ENCODE measurements around the gene ATP9B.
"Not testable (repeated sequence)": the region's sequence is repeated elsewhere in the genome, so short reads cannot be mapped to it uniquely, and the experiment has no call there.

Gene ATP9B

DNA sequence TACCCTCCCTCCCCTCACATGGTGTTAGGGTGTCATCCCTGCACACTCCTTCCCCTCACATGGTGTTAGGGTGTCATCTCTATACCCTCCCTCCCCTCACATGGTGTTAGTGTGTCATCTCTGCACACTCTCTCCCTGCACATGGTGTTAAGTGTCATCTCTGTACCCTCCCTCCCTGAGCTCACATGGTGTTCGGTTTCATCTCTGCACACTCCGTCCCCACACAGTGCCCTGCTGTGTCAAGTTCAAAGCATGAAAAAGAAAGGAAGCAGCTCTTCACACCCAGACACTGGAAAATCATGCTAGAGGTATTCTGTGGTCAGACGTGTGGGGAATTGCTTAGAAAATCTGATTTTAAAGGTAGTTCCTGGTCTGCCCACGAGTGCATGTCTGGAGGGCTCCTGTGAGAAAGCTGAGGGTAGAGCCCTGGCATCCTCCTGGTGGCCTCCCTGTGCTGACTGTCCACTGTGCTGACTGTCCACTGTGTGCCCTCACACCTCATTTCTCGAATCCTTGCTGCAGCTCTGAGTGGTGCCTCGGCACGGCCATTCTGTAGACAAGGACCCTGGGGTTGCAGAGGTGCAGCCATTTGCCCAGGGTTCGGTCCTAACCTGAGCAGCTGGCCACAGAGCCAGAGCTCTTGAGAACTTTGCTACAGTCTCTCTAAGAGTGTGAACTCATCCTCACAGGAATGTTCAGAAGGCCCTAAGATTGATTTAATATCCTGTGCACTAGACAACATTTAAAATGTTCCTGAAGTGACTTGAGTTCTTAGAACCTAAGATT, 257.4 kb downstream of the ATP9B start:
- in situ Hi-C loops (cut with MboI; ENCODE audit: low sequenced_read_pairs), result no loop called here

DNA sequence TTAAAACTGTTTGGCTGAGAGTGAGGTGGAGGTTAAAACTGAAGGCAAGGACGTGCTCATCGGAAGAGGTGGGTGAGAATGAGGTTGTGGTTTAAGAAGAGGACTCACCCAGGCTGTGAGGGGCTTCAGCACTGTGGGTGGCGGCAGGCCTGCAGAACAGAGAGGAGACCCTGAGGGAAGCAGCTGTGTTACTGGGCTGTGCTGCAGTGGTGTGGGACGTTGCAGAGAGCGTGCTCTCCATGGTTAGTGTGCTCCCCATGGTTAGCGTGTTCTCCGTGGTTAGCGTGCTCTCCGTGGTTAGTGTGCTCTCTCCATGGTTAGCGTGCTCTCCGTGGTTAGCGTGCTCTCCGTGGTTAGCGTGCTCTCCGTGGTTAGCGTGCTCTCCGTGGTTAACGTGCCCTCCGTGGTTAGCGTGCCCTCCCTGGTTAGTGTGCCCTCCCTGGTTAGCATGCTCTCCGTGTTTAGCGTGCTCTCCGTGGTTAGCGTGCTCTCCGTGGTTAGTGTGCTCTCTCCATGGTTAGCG, 258.1 kb downstream of the ATP9B start:
- in situ Hi-C loops (cut with MboI; ENCODE audit: low sequenced_read_pairs), result no loop called here

DNA sequence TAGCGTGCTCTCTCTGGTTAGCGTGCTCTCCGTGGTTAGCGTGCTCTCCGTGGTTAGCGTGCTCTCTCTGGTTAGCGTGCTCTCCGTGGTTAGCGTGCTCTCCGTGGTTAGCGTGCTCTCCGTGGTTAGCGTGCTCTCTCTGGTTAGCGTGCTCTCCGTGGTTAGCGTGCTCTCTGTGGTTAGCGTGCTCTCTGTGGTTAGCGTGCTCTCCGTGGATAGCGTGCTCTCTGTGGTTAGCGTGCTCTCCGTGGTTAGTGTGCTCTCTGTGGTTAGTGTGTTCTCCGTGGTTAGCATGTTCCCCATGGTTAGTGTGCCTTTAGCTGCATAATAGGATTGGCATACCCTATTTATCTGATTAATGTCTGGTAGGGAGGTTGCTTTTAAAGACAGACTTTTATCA, 258.7 kb downstream of the ATP9B start:
- in situ Hi-C loops (cut with MboI; ENCODE audit: low sequenced_read_pairs), result not testable (repeated sequence)

DNA sequence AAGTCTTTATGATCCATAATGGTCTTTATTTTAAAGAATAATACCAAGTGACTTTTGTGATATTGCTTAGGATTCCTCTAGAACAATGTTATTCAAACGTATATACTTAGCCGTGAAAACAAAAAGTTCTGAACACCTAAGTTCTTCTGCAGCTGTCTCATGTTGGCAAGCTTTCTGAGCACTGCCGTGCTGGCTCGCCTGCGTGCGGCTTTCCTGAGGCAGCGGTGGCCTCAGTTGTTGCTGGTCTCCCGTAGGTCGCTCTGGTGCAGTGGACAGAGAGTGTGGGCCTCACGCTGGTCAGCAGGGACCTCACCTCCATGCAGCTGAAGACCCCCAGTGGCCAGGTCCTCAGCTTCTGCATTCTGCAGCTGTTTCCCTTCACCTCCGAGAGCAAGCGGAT, 259.7 kb downstream of the ATP9B start:
- in situ Hi-C loops (cut with MboI; ENCODE audit: low sequenced_read_pairs), result no loop called here

DNA sequence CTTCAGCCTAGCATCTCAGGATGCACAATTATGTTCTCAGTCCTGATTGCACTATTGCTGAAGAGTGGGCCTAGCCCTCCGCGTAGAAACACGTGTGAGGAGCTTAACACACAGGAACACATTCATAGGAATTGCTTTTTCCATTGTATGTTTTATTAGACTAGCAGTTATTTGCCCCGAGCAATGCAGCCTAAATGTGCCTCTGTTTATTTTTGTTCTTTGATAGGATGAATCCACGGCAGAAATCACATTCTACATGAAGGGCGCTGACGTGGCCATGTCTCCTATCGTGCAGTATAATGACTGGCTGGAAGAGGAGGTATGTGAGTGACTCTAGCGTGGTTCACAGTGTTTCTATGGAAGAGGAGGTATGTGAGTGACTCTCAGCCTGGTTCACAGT, 260.6 kb downstream of the ATP9B start:
- in situ Hi-C loops (cut with MboI; ENCODE audit: low sequenced_read_pairs), result no loop called here

DNA sequence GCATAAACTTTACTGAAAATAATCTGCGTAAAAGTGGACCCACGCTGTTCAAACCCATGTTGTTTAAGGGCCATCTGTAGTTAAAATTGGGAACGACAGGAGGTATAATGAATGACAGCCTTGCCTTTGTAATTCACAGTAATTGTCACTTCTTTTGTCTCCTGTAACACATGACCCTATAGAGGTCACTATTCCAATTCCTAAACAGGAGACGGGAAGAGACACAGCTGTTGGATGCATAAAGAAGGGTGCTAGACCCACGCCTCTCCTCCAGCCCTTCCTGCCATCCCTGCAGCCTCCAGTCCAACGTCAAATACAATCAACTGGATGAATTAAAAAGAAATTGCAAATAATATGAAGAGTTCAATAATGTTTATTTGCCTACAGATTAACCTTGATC, 263.5 kb downstream of the ATP9B start:
- in situ Hi-C loops (cut with MboI; ENCODE audit: low sequenced_read_pairs), result no loop called here

DNA sequence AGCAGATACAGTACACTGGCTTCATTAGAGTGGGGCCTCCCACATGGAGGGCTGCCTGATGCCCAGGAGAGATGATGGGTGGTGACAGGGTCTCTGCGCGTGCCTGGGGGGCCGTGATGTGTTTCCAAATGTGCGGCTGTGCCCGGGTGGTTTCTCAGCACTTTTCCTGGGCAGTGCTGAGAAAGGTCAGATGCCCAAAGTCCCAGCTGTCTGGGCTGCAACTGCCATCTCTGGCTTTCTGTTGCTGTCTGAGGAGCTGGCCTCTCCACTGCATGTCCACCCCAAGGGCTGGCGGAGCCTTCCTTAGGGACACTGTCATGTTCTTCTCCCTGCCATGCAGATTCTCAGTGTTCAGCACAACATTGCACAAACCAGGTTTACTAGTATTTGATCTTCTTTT, 263.9 kb downstream of the ATP9B start:
- in situ Hi-C loops (cut with MboI; ENCODE audit: low sequenced_read_pairs), result no loop called here

DNA sequence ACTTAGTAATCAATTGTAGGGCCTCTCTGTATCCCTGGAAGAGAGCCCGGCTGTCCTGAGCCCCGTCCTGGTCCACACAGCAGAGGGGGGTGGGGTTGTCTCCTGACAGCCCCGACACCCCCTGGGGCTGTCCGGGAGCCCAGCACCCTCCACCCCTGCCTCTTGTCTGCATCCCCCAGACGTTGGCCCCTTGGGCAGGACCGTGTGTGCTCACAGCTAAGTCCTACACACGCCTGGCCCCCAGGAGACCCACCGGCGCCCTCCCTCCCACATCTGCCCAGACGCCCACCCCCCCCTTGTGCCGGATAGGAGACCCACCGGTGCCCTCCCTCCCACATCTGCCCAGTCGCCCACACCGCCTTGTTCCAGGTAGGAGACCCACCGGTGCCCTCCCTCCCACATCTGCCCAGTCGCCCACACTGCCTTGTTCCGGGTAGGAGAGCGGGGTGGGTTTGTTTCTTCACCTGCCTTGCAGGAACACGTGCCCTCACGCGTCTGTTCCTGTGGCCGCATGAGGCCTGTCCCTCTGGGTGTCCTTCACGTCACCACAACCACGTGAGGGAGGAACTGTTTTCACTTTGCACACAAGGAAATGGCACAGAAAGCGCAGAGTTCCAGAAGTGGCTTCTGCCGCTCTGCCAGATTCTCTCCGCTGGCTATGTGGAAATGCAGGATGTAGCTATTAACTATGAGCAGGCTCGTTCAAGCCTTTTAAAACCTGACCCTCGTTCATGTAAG, 265.5 kb downstream of the ATP9B start:
- in situ Hi-C loops (cut with MboI; ENCODE audit: low sequenced_read_pairs), result no loop called here

DNA sequence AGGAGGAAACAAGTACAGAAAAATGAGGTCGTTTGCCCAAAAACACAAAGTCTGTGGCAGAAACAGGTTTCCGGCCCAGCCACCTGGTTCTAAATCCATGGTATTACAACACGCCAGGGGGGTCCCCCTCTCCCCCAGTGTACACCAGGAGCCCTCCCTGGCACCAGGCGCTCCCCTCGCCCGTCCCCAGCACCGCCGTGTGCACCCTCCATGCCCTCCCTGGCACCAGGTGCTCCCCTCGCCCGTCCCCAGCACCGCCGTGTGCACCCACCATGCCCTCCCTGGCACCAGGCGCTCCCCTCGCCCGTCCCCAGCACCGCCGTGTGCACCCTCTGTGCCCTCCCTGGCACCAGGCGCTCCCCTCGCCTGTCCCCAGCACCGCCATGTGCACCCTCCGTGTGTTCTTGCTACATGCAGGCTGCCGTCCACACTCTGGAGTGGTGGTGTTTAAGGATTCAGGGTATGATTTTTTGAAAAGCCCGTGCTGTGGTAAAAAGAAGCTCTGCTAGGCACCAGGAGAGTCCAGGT, 266.7 kb downstream of the ATP9B start:
- in situ Hi-C loops (cut with MboI; ENCODE audit: low sequenced_read_pairs), result no loop called here

DNA sequence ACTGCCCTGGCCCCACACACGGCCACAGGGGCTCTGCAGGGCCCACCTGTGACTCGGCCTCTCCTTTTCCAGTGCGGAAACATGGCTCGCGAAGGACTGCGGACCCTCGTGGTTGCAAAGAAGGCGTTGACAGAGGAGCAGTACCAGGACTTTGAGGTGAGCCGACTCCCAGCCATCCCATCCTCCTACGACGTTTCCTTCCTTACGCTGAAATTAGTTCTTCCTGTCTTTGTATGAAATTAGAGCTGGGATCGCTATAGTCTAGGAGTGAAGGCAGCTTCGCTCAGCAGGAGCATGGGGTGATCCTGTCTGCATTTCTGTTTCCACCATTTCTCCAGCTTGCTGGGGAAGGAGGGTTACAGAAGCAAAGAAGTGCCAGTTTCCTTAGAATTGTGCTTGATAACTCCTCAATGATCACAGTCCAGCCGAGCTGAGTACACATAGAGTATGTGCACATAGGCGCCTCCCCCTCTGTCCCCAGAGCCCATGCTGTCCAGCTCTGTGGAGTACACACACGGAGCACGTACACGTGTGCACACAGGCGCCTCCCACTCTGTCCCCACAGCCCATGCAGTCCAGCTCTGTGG, 267.5 kb downstream of the ATP9B start:
- in situ Hi-C loops (cut with MboI; ENCODE audit: low sequenced_read_pairs), result no loop called here

DNA sequence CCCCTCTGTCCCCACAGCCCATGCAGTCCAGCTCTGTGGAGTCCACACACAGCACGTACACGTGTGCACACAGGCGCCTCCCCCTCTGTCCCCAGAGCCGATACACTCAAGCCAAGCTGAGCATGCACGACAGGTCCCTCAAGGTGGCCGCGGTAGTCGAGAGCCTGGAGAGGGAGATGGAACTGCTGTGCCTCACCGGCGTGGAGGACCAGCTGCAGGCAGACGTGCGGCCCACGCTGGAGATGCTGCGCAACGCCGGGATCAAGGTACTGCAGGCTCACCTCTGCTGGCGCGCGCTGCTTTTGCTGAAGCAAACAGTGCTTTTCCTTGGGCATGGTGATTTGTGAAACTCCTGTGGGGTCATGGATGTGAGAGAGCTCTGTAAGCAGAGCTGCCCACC, 268.0 kb downstream of the ATP9B start:
- in situ Hi-C loops (cut with MboI; ENCODE audit: low sequenced_read_pairs), result no loop called here

DNA sequence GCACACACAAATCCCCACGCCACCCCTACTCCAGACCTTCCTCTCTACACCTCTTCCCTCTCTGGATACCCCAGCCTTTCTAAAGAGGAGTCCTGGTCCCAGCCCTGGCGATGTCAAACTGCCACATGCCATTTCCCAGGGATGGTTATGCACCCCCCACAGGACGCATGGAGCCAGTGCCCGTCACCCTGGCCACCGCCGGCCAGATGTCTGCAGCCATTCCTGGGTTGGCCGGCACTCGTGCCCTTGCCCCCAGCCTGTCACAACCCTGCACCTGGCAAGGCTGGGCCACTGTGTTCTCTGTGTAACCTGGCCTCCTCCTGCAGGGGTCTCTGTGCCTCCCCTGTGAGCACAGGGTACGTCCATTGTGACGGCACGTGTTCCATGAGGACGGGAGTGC, 268.4 kb downstream of the ATP9B start:
- in situ Hi-C loops (cut with MboI; ENCODE audit: low sequenced_read_pairs), result no loop called here

DNA sequence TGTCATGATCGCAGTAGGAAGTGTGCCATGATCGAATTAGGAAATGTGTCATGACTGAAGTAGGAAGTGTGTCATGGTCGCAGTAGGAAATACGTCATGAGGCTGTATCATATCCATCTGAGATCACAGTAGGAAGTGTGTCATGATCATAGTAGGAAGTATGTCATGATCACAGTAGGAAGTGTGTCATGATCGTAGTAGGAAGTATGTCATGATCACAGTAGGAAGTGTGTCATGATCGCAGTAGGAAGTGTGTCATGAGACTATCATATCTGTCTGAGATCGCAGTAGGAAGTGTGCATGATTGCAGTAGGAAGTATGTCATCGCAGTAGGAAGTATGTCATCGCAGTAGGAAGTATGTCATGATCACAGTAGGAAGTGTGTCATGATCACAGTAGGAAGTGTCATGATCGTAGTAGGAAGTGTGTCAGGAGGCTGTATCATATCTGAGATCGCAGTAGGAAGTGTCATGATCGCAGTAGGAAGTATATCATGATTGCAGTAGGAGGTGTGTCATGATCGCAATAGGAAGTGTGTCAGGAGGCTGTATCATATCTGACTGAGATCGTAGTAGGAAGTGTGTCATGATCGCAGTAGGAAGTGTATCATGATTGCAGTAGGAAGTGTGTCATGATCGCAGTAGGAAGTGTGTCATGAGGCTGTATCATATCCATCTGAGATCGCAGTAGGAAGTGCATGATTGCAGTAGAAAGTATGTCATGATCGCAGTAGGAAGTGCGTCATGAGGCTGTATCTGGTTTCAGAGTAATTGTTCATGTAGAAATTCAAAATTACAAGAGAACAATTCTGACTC, 270.1 kb downstream of the ATP9B start:
- in situ Hi-C loops (cut with MboI; ENCODE audit: low sequenced_read_pairs), result no loop called here

DNA sequence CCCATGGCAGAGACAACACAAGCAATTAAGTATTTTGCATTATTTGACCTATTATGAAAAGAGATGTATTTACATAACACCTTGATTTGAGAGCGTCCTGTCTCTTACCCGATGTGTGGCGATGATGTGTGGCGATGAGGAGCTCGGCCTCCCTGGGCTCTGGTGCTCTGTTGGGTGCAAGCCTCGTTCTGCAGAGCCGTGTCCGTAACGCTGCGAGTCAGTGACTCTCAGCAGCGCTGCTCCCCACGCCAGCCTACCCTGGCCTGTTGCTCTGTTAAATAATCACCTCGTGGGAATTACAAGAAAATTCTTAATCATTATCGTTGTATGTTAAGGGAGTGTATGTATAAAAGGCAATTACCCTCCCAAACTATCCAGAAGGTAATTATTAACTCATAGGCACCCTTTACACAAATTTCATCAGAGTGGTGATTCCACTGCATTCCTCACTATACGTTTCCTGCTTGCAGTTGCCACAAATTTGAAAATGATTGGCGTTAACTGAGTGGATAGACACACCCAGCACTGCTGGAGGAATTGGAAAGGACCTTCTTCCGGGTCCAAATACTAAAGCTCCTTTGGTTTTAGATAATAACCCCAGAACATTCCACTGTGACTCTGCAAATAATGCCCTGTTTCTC, 274.5 kb downstream of the ATP9B start:
- in situ Hi-C loops (cut with MboI; ENCODE audit: low sequenced_read_pairs), result no loop called here

DNA sequence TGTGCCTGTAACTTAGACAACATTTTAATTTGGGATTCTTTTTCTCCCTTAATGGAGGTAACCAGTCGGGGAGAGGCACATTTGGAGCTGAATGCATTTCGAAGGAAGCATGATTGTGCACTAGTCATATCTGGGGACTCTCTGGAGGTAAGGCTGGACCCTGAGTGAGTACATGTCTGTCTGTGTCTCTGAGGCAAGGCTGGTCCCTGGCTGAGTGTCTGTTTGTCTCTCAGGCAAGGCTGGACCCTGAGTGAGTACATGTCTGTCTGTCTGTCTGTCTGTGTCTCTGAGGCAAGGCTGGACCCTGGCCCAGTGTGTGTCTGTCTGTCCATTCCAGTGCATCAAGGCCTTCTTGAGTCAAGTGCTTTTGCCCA, 275.0 kb downstream of the ATP9B start:
- in situ Hi-C loops (cut with MboI; ENCODE audit: low sequenced_read_pairs), result no loop called here

DNA sequence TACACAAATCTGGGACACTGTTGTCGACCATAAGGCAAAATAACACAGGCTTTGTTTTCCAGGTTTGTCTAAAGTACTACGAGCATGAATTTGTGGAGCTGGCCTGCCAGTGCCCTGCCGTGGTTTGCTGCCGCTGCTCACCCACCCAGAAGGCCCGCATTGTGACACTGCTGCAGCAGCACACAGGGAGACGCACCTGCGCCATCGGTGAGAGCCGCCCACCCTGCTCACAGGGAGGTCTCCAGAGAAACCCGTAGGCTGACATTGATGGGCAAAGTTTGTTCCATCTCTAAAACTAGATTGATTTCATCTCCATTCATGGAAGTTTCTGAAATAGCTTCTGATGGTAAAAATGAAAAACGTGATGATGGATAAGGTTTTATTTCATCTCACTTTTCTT, 276.2 kb downstream of the ATP9B start:
- in situ Hi-C loops (cut with MboI; ENCODE audit: low sequenced_read_pairs), result no loop called here

DNA sequence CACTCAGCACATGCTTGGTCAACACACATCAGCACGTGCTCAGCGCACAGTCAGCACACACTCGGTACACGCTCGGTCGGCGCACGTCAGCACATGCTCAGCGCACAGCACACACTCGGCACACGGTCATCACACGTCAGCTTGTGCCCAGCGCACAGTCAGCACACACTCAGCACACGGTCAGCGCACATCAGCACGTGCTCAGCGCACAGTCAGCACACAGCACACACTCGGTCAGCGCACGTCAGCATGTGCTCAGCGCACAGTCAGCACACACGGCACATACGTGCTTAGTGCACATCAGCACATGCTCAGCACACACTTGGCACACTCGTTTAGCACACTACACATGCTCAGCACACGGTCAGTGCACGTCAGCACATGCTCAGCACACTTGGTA, 276.8 kb downstream of the ATP9B start:
- in situ Hi-C loops (cut with MboI; ENCODE audit: low sequenced_read_pairs), result no loop called here

DNA sequence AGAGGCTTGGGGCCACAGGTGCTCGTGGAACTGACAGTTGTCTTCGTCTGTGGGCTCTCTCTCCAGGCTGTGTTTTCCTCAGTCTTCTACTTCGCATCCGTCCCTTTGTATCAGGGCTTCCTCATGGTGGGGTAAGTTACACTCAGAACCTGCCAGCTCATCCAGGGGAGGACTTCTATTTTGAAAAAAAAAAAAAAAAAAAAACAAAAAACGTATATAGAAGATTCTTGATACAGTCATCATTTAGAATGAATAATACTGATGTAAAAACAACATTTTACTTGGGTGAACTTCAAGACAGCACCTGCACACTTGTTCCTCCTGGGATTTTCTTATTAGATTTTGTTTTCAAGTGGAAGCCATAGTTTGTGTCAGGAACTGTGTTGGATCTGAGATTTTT, 278.9 kb downstream of the ATP9B start:
- in situ Hi-C loops (cut with MboI; ENCODE audit: low sequenced_read_pairs), result no loop called here

DNA sequence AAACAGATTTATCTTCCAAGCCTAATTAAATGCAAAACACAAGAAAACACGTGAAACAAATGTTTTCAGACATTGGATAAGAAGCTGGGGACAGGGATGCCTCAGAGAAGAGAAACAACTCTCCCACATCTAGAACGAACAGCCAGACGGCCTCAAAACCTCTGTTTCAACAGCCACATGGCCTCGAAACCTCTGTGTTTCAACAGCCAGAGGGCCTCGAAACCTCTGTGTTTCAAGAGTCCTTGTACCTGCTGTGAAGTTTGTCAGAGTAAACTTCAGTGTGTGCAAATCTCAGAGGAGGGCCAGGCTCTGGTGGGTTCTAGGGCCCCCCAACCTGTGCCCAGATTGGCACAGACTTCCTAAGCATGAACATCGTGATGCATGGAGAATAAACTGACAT, 283.2 kb downstream of the ATP9B start:
- in situ Hi-C loops (cut with MboI; ENCODE audit: low sequenced_read_pairs), result no loop called here

DNA sequence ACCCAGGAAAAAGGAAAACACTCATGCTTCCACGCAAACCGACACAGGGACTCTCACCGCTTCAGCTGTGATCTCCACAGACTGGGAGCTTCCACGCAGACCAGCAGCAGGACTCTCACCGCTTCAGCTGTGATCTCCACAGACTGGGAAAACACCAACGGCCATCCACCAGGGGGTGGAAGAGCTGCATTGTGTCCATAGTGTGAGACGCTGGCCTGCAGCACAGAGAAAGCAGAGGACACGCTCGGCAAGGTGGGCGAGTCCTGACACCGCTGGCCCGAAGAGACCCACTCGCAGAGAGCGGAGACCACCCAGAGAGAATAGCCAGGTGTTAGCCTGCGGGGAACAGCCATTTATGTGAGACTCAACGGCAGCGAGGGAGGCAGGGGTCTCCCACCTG, 284.1 kb downstream of the ATP9B start:
- in situ Hi-C loops (cut with MboI; ENCODE audit: low sequenced_read_pairs), result no loop called here

All from HL-60/S4 (cell line).